Activated naive CD8-positive, alpha-beta T cell treated with anti-CD3 and anti-CD28 coated beads for 36 hours (primary cell): ENCODE data around the gene LRRC2. TPM values are rescaled to one million over a fixed set of nuclear protein-coding genes. Genes with fewer than 3 reads are reported as not detected.

Experiments
- DNase-seq: peaks from one replicate; pipeline ENCODE4 v3.0.0; 2021
- H3K27ac Mint-ChIP-seq: one replicate; pipeline ENCODE4 v1.8.0; 2022; ENCODE audit warnings: mild to moderate bottlenecking, moderate library complexity, mixed read lengths
- H3K27me3 Mint-ChIP-seq: one replicate; pipeline ENCODE4 v1.8.0; 2022; ENCODE audit warnings: mild to moderate bottlenecking, mixed read lengths
- H3K36me3 Mint-ChIP-seq: one replicate; pipeline ENCODE4 v1.8.0; 2021; ENCODE audit warnings: mild to moderate bottlenecking, mixed read lengths
- H3K4me1 Mint-ChIP-seq: one replicate; pipeline ENCODE4 v1.8.0; 2021; ENCODE audit warnings: mixed read lengths
- H3K4me3 Mint-ChIP-seq: one replicate; pipeline ENCODE4 v1.8.0; 2022; ENCODE audit warnings: mild to moderate bottlenecking, moderate library complexity, mixed read lengths
- H3K9me3 Mint-ChIP-seq: one replicate; pipeline ENCODE4 v1.8.0; 2022; ENCODE audit warnings: mixed read lengths
- total RNA-seq, 2 experiments: library from RNA; stranded (reverse); gene quantifications; one replicate each; pipeline ENCODE4 v1.2.3, GENCODE V29; 2021

The LRRC2 gene
- total RNA-seq, 2 experiments from 2014 or later = not detected

DNA sequence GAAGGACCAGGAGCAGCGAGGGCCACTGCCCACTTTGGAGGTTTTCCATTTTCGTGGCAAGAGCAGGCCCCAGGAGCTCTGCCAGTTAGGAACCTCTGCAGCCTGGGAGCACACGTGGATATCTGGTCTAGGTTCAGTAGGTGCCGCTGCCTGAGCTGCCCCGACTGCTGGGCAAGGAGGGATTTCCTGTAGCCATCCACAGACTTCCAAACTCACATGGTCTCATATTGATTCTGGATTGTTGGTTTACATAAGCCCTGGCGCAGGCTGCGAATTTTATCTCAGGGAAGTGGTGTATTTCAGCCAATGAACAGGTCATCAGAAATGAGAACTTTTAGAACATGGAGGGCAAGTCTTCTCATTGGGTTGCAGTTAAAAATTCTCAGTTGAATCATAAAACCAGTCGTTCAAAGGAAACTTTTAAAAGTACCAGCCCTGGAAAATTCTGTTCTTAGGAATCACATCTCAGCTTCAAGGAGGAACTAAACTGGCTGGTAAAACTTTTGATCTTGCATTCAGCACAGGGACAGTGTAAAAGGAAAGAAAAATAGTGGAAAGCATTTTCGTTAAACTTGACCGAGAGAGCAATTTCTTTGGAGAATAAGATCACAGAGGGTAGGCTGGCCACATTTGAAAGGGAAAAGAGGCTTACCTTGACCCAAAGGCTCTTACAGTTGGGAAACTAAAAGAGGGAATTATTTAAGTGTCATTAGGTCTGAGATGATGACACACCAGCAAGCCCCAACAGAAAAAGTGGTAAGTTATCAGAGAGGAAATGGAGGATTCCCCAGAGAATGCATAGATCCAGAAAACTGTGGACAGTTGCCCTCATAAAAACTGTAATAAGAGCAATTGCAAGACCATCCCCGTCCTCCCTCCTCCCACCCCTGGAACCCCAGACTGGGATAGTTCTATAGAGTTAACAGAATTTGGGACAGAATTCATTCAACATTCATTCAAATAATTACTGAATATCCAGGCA lies 74.7 kb downstream of the LRRC2 start:
- Mint-ChIP-seq H3K4me3 (no peak overlapping the region), H3K27ac (no peak overlapping the region), H3K36me3 (no peaks in the 10 kb centered on the region), H3K9me3 (no peaks in the 10 kb centered on the region), H3K4me1 (peaks cover 9% of the 10 kb centered on the region), H3K27me3 (no peaks in the 10 kb centered on the region)
- no peak for DNase-seq

- Mint-ChIP-seq H3K36me3 (no peaks in the 10 kb centered on the region), H3K4me3 (no peak overlapping the region)
- DNase-seq = no peak
Observed at GRCh38 chr3:46490338-46491084, 75.6 kb downstream of the LRRC2 start.

GRCh38 chr3:46489875-46490274 lies 76.2 kb downstream of the LRRC2 start:
- Mint-ChIP-seq H3K9me3 (no peaks in the 10 kb centered on the region), H3K27ac (no peak overlapping the region), H3K27me3 (no peaks in the 10 kb centered on the region), H3K4me3 (no peak overlapping the region), H3K4me1 (peaks cover 7% of the 10 kb centered on the region), H3K36me3 (no peaks in the 10 kb centered on the region)
- DNase-seq = no peak

More at GRCh38 chr3:46490338-46491084, 75.6 kb downstream of the LRRC2 start:
- no peaks in the 10 kb centered on the region for H3K9me3 Mint-ChIP-seq
- H3K4me1 Mint-ChIP-seq = peaks cover 7% of the 10 kb centered on the region
- no peak overlapping the region for H3K27ac Mint-ChIP-seq
- H3K27me3 Mint-ChIP-seq = no peaks in the 10 kb centered on the region

- peaks cover 7% of the 10 kb centered on the region for H3K4me1 Mint-ChIP-seq
- no peak overlapping the region for H3K27ac Mint-ChIP-seq
- H3K36me3 Mint-ChIP-seq = no peaks in the 10 kb centered on the region
- no peak for DNase-seq
- no peaks in the 10 kb centered on the region for H3K9me3 Mint-ChIP-seq
- H3K27me3 Mint-ChIP-seq = no peaks in the 10 kb centered on the region
- H3K4me3 Mint-ChIP-seq = no peak overlapping the region
Observed at GRCh38 chr3:46489381-46489780, 76.7 kb downstream of the LRRC2 start.

DNA sequence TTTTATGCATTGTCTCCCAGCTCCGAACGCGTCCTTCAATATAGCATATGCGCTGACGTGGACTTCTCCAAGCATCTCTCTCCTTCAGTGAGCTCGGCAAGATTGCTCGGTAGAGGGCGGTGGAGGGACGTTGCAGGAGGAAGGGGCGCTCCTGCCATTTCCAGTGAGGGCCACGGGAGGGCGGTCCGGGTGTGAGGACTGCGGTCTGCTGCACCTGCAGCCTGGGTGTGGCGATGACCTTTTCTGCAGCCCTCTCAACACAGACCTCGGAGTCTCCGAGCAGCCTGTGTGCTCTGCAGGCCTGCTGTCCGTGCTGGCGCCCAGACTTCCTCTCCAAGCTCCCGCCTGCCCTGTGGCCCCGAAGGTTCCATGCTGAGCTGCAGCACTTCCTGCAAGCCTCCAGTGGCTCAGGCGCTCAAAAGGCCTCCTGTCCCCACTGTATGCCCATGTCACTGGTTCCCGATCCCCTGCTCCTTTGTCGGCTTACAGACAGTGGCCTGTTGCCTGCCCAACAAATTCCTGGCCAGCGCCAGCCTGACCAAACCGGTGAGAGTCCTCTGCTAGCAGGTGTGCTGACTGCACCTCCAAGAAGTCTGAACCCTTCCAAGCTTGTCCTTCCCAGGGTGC lies 77.3 kb downstream of the LRRC2 start:
- no peaks in the 10 kb centered on the region for H3K27me3 Mint-ChIP-seq
- H3K27ac Mint-ChIP-seq = no peak overlapping the region
- peak; percentile 91 for DNase-seq
- no peaks in the 10 kb centered on the region for H3K9me3 Mint-ChIP-seq
- peaks cover 7% of the 10 kb centered on the region for H3K4me1 Mint-ChIP-seq
- H3K4me3 Mint-ChIP-seq = no peak overlapping the region
- H3K36me3 Mint-ChIP-seq = no peaks in the 10 kb centered on the region

- peaks cover 7% of the 10 kb centered on the region for H3K4me1 Mint-ChIP-seq
- no peak overlapping the region for H3K27ac Mint-ChIP-seq
- no peaks in the 10 kb centered on the region for H3K27me3 Mint-ChIP-seq
Observed at GRCh38 chr3:46485779-46486175, 80.3 kb downstream of the LRRC2 start.

DNA sequence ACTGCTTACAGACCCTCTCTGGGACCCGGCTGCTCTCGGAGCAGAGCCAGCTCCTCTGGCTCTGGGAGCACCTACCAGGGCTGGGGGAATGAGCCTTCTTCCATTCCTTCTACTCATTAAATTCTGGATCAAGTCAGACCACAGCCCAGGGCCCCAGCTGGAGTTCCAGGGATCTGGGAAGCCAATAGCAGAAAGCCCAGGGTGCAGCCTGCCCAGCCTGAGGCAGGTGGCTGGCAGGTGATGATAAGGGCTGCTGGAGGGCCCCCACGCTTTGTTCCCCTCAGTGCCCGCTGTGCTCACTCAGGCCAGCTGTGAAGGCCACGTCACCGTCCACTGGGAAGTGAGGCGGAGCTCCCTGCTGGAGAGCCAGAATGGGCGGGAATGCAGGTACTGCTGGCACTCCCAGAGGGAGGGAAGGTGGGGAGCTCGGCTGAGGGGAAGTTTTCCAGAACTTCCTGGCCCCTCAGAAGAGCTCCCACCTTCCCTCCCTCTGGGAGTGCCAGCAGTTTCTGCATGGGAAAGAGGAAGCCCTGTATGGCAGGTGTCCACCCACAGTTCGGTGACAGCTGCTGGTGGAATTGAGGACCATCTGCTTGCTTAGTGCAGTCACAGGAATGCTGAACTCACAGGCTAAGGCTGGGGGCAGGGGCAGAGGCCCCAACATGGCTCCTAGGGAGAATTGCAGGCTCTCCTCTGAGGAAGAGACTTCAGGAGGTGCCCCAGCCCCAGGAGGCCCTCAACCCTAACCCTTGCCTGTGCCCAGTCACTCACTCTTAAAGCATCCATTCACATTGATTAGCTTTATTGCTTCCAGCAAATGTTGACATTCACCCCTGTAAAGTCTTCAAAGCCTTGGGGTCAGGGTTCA lies 81.0 kb downstream of the LRRC2 start:
- no peak overlapping the region for H3K4me3 Mint-ChIP-seq
- no peaks in the 10 kb centered on the region for H3K9me3 Mint-ChIP-seq

More at GRCh38 chr3:46485779-46486175, 80.3 kb downstream of the LRRC2 start:
- Mint-ChIP-seq H3K36me3 (no peaks in the 10 kb centered on the region), H3K4me3 (no peak overlapping the region), H3K9me3 (no peaks in the 10 kb centered on the region)
- no peak for DNase-seq

GRCh38 chr3:46484388-46484787 lies 81.7 kb downstream of the LRRC2 start:
- Mint-ChIP-seq H3K9me3 (no peaks in the 10 kb centered on the region), H3K4me3 (no peak overlapping the region), H3K36me3 (no peaks in the 10 kb centered on the region), H3K4me1 (peaks cover 7% of the 10 kb centered on the region), H3K27me3 (peaks cover under 1% of the 10 kb centered on the region), H3K27ac (no peak overlapping the region)
- DNase-seq = no peak

More for the DNA sequence above, 81.0 kb downstream of the LRRC2 start:
- no peak for DNase-seq
- H3K27me3 Mint-ChIP-seq = no peaks in the 10 kb centered on the region
- no peak overlapping the region for H3K27ac Mint-ChIP-seq
- H3K36me3 Mint-ChIP-seq = no peaks in the 10 kb centered on the region
- H3K4me1 Mint-ChIP-seq = peaks cover 7% of the 10 kb centered on the region

GRCh38 chr3:46483825-46484224 lies 82.3 kb downstream of the LRRC2 start:
- Mint-ChIP-seq H3K27me3 (peaks cover 5% of the 10 kb centered on the region), H3K4me1 (peaks cover 2% of the 10 kb centered on the region), H3K4me3 (no peak overlapping the region), H3K9me3 (no peaks in the 10 kb centered on the region), H3K27ac (no peak overlapping the region), H3K36me3 (no peaks in the 10 kb centered on the region)
- no peak for DNase-seq

GRCh38 chr3:46482632-46483350 lies 83.3 kb downstream of the LRRC2 start:
- Mint-ChIP-seq H3K4me3 (no peak overlapping the region), H3K27ac (no peak overlapping the region), H3K27me3 (peaks cover 5% of the 10 kb centered on the region), H3K9me3 (no peaks in the 10 kb centered on the region), H3K36me3 (no peaks in the 10 kb centered on the region), H3K4me1 (no peaks in the 10 kb centered on the region)
- DNase-seq = no peak

DNA sequence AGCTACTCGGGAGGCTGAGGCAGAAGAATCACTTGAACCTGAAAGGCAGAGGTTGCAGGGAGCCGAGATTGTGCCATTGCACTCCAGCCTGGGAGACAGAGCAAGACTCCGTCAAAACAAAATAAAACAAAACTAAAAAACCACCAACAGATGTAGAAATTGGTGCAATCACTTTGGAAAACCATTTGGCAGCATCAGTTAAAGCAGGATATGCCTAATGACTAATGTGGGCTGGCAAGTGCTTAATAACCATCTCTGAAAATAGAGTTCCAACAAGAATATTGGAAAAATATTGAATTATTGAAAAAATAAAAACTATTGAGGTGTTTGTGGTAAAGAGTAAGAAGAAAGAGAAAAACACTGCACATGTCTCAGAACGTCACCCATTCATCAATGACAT lies 84.5 kb downstream of the LRRC2 start:
- Mint-ChIP-seq H3K36me3 (no peaks in the 10 kb centered on the region), H3K27ac (no peak overlapping the region), H3K9me3 (no peaks in the 10 kb centered on the region), H3K4me1 (no peaks in the 10 kb centered on the region), H3K4me3 (no peak overlapping the region), H3K27me3 (peaks cover 5% of the 10 kb centered on the region)
- no peak for DNase-seq

- Mint-ChIP-seq H3K9me3 (no peaks in the 10 kb centered on the region), H3K4me3 (no peak overlapping the region), H3K36me3 (no peaks in the 10 kb centered on the region), H3K27ac (no peak overlapping the region), H3K27me3 (peaks cover 5% of the 10 kb centered on the region), H3K4me1 (no peaks in the 10 kb centered on the region)
- DNase-seq = no peak
Observed at GRCh38 chr3:46480491-46481195, 85.5 kb downstream of the LRRC2 start.

DNA sequence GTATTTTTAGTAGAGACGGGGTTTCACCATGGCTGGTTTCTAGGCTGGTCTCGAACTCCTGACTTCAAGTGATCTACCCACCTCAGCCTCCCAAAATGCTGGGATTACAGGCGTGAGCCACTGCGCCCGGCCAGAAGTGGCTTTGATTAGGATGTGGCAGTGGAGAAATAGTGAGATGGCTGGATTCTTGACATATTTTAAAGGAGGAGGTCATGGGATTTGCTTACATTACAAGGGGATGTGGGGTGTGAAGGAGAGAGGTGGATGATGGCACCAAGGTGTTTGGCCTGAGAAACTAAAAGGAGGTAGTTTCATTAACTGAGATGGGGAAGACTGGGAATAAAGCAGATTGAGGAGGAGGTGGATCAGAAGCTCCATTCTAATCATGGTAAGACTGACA lies 86.4 kb downstream of the LRRC2 start:
- no peaks in the 10 kb centered on the region for H3K36me3 Mint-ChIP-seq
- peaks cover 7% of the 10 kb centered on the region for H3K9me3 Mint-ChIP-seq
- no peak overlapping the region for H3K27ac Mint-ChIP-seq
- H3K4me3 Mint-ChIP-seq = no peak overlapping the region
- no peak for DNase-seq
- no peaks in the 10 kb centered on the region for H3K4me1 Mint-ChIP-seq
- H3K27me3 Mint-ChIP-seq = peaks cover 5% of the 10 kb centered on the region
